Mesendoderm (in vitro differentiated cells): ENCODE results near the gene PPP3R1.

Experiments used
- DNase-seq: peaks from one replicate; pipeline ENCODE4 v3.0.0; 2013
- H2AK5ac ChIP-seq: 2 replicates; pipeline ENCODE4 v1.6.1; 2013; ENCODE audit warnings: low read length, inconsistent platforms
- H2BK120ac ChIP-seq: 2 replicates; pipeline ENCODE4 v1.6.1; 2013; ENCODE audit warnings: low read depth, mild to moderate bottlenecking, low read length, moderate library complexity, mixed read lengths
- H2BK15ac ChIP-seq: replicated peaks from 2 replicates; pipeline ENCODE4 v1.6.1; 2013; ENCODE audit warnings: low read depth, mild to moderate bottlenecking, moderate library complexity
- H2BK5ac ChIP-seq: 2 replicates; pipeline ENCODE4 v1.6.1; 2013; ENCODE audit warnings: low read length, inconsistent platforms
- H3K18ac ChIP-seq: 2 replicates; pipeline ENCODE4 v1.6.1; 2013; ENCODE audit warnings: mild to moderate bottlenecking, low read length, mixed read lengths
- H3K23ac ChIP-seq: one replicate; pipeline ENCODE4 v1.6.1; 2013; ENCODE audit warnings: low read length
- H3K27ac ChIP-seq: 2 replicates; pipeline ENCODE4 v1.5.1; 2013; ENCODE audit warnings: low read depth, mild to moderate bottlenecking, inconsistent platforms, low read length, moderate library complexity
- H3K27me3 ChIP-seq: 2 replicates; pipeline ENCODE4 v1.6.1; 2013; ENCODE audit warnings: low read length, control low read depth, mild to moderate bottlenecking, inconsistent platforms; ENCODE audit not compliant: insufficient read depth, poor library complexity
- H3K36me3 ChIP-seq: 2 replicates; pipeline ENCODE4 v1.6.1; 2013; ENCODE audit warnings: low read length, inconsistent platforms; ENCODE audit not compliant: control insufficient read depth, insufficient read depth
- H3K4ac ChIP-seq: one replicate; pipeline ENCODE4 v1.6.1; 2013; ENCODE audit warnings: low read depth, mild to moderate bottlenecking, low read length, moderate library complexity
- H3K4me1 ChIP-seq: 2 replicates; pipeline ENCODE4 v1.6.1; 2013; ENCODE audit warnings: low read depth, low read length, inconsistent platforms; ENCODE audit not compliant: control insufficient read depth
- H3K4me2 ChIP-seq: 2 replicates; pipeline ENCODE4 v1.6.1; 2013; ENCODE audit warnings: low read length
- H3K4me3 ChIP-seq: 2 replicates; pipeline ENCODE4 v1.5.1; 2013; ENCODE audit warnings: mild to moderate bottlenecking, low read length
- H3K56ac ChIP-seq: one replicate; pipeline ENCODE4 v1.6.1; 2013; ENCODE audit warnings: low read length
- H3K79me1 ChIP-seq: 2 replicates; pipeline ENCODE4 v1.6.1; 2013; ENCODE audit warnings: low read length, inconsistent platforms
- H3K79me2 ChIP-seq: 2 replicates; pipeline ENCODE4 v1.6.1; 2013; ENCODE audit warnings: mild to moderate bottlenecking, low read length; ENCODE audit not compliant: control insufficient read depth, insufficient read depth
- H3K9ac ChIP-seq: 2 replicates; pipeline ENCODE4 v1.6.1; 2013; ENCODE audit warnings: low read length, inconsistent platforms
- H4K5ac ChIP-seq: one replicate; pipeline ENCODE4 v1.6.1; 2013; ENCODE audit warnings: low read length
- H4K8ac ChIP-seq: one replicate; pipeline ENCODE4 v1.6.1; 2013; ENCODE audit warnings: low read depth, mild to moderate bottlenecking, control low read depth, low read length, moderate library complexity
- WGBS: extraction: QIAGEN DNeasy Blood & Tissue Kit; methylation state at CpG from one replicate; pipeline ENCODE4 v1.1.7; 2013; ENCODE audit warnings: low lambda C conversion rate, missing lambda C conversion rate; ENCODE audit not compliant: insufficient coverage; ENCODE audit errors: extremely low coverage; 5-methylcytosine and 5-hydroxymethylcytosine counted together

PPP3R1 gene

GRCh38 chr2:68155618-68156017 lies 96.7 kb downstream of the PPP3R1 start:
- no peak overlapping the region for H3K56ac ChIP-seq
- no peak overlapping the region for H3K9ac ChIP-seq
- no peak overlapping the region for H3K27ac ChIP-seq
- no peak overlapping the region for H2BK5ac ChIP-seq
- no peak overlapping the region for H4K8ac ChIP-seq
- no peak overlapping the region for H3K23ac ChIP-seq
- no peak overlapping the region for H2BK120ac ChIP-seq
- DNase-seq, result no peak
- no peak overlapping the region for H4K5ac ChIP-seq
- H3K27me3 ChIP-seq, result no peaks in the 10 kb centered on the region
- no peak overlapping the region for H3K4me2 ChIP-seq
- no peak overlapping the region for H2AK5ac ChIP-seq
- no peaks in the 10 kb centered on the region for H3K4me1 ChIP-seq
- H3K79me2 ChIP-seq, result peaks cover 34% of the 10 kb centered on the region
- H3K79me1 ChIP-seq, result peaks cover 10% of the 10 kb centered on the region
- H2BK15ac ChIP-seq, result no peak overlapping the region
- peaks cover 3% of the 10 kb centered on the region for H3K36me3 ChIP-seq
- WGBS, result no CpG with 5 or more reads among the region's 7 CpGs
- no peak overlapping the region for H3K4ac ChIP-seq
- H3K4me3 ChIP-seq, result no peak overlapping the region
- H3K18ac ChIP-seq, result no peak overlapping the region

DNA sequence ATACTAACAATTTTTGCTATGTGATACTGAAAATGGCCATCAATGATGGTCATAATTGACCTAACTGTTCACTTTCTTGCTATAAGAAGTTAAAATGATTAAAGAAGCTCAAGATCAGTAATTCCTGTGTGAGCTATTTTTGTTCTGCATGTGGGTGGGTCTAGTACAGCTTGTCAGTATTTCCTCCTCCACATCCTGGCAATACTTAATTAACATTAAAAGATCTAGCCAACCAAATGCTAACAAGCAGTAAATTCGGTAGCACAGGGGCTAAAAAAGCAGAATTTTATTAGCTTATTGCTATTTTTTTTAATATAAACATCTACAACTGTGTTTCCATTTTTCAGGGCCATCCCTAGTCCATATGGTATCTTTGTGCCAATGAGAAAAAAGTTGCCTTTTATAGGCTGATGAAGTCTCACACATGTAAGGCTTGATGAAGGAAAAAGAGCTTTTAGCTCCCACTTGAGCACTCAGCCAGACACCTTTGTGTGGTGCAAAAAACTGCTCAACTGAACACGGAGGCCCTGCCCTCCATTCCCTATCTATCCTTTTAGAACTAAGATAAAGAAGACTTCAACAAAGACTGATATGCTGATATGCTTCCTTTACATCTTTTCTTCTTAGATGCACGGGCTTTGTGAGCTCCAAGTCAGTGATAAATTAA lies 99.5 kb downstream of the PPP3R1 start:
- Histone ChIP-seq H2BK5ac (no peak overlapping the region), H4K8ac (no peak overlapping the region), H3K56ac (no peak overlapping the region), H3K4me3 (no peak overlapping the region), H3K79me2 (peaks cover 13% of the 10 kb centered on the region), H2BK120ac (no peak overlapping the region), H3K4ac (no peak overlapping the region), H3K9ac (no peak overlapping the region), H3K18ac (no peak overlapping the region), H3K27ac (no peak overlapping the region), H3K27me3 (no peaks in the 10 kb centered on the region), H4K5ac (no peak overlapping the region), H3K23ac (no peak overlapping the region), H3K4me2 (no peak overlapping the region), H2BK15ac (no peak overlapping the region), H3K36me3 (no peaks in the 10 kb centered on the region), H3K79me1 (peaks cover 3% of the 10 kb centered on the region), H2AK5ac (no peak overlapping the region), H3K4me1 (no peaks in the 10 kb centered on the region)
- no CpG with 5 or more reads among the region's 3 CpGs for WGBS
- DNase-seq, result no peak

- Histone ChIP-seq H2BK5ac (no peak overlapping the region), H3K23ac (no peak overlapping the region), H3K79me2 (peaks cover 4% of the 10 kb centered on the region), H3K4me3 (no peak overlapping the region), H2AK5ac (no peak overlapping the region), H4K5ac (no peak overlapping the region), H3K4me1 (no peaks in the 10 kb centered on the region), H3K4ac (no peak overlapping the region), H3K18ac (no peak overlapping the region), H3K56ac (no peak overlapping the region), H3K27ac (no peak overlapping the region), H3K36me3 (no peaks in the 10 kb centered on the region), H3K27me3 (no peaks in the 10 kb centered on the region), H2BK120ac (no peak overlapping the region), H4K8ac (no peak overlapping the region), H3K9ac (no peak overlapping the region), H3K79me1 (no peaks in the 10 kb centered on the region), H2BK15ac (no peak overlapping the region), H3K4me2 (no peak overlapping the region)
- no peak for DNase-seq
These were observed 101.3 kb downstream of the PPP3R1 start for GRCh38 chr2:68151037-68151436.

- no peaks in the 10 kb centered on the region for H3K36me3 ChIP-seq
- H4K5ac ChIP-seq, result no peak overlapping the region
- no peaks in the 10 kb centered on the region for H3K27me3 ChIP-seq
- no peaks in the 10 kb centered on the region for H3K4me1 ChIP-seq
- no peaks in the 10 kb centered on the region for H3K79me1 ChIP-seq
- no peak overlapping the region for H3K23ac ChIP-seq
- H3K79me2 ChIP-seq, result no peaks in the 10 kb centered on the region
- no CpG with 5 or more reads among the region's 2 CpGs for WGBS
- no peak overlapping the region for H2BK120ac ChIP-seq
- H3K4me3 ChIP-seq, result no peak overlapping the region
- no peak overlapping the region for H3K4me2 ChIP-seq
- H3K27ac ChIP-seq, result no peak overlapping the region
- DNase-seq, result no peak
- no peak overlapping the region for H3K56ac ChIP-seq
- no peak overlapping the region for H2AK5ac ChIP-seq
- H4K8ac ChIP-seq, result no peak overlapping the region
- no peak overlapping the region for H3K9ac ChIP-seq
- no peak overlapping the region for H3K18ac ChIP-seq
- H2BK15ac ChIP-seq, result no peak overlapping the region
- no peak overlapping the region for H2BK5ac ChIP-seq
- no peak overlapping the region for H3K4ac ChIP-seq
These were observed 110.5 kb downstream of the PPP3R1 start for GRCh38 chr2:68141875-68142274.

GRCh38 chr2:68135448-68136320 lies 116.6 kb downstream of the PPP3R1 start:
- H3K4me1 ChIP-seq, result peaks cover 1% of the 10 kb centered on the region
- no peak overlapping the region for H4K8ac ChIP-seq
- H2BK15ac ChIP-seq, result no peak overlapping the region
- no peaks in the 10 kb centered on the region for H3K79me2 ChIP-seq
- H3K79me1 ChIP-seq, result no peaks in the 10 kb centered on the region
- no peak overlapping the region for H3K56ac ChIP-seq
- WGBS, result no CpG with 5 or more reads among the region's 7 CpGs
- H3K27me3 ChIP-seq, result no peaks in the 10 kb centered on the region
- H3K27ac ChIP-seq, result no peak overlapping the region
- no peak overlapping the region for H3K9ac ChIP-seq
- no peaks in the 10 kb centered on the region for H3K36me3 ChIP-seq
- H2BK5ac ChIP-seq, result no peak overlapping the region
- no peak overlapping the region for H3K4me2 ChIP-seq
- H3K4me3 ChIP-seq, result no peak overlapping the region
- no peak overlapping the region for H2AK5ac ChIP-seq
- no peak overlapping the region for H3K4ac ChIP-seq
- H3K18ac ChIP-seq, result no peak overlapping the region
- H3K23ac ChIP-seq, result no peak overlapping the region
- DNase-seq, result peak; percentile 48
- no peak overlapping the region for H4K5ac ChIP-seq
- no peak overlapping the region for H2BK120ac ChIP-seq
